GM04503 (cell line): ENCODE data around the gene AGBL5.

Source experiments
- DNase-seq: peaks from one replicate; pipeline ENCODE4 v3.0.0-alpha.2; 2012; ENCODE audit warnings: low read depth

AGBL5 gene

DNA sequence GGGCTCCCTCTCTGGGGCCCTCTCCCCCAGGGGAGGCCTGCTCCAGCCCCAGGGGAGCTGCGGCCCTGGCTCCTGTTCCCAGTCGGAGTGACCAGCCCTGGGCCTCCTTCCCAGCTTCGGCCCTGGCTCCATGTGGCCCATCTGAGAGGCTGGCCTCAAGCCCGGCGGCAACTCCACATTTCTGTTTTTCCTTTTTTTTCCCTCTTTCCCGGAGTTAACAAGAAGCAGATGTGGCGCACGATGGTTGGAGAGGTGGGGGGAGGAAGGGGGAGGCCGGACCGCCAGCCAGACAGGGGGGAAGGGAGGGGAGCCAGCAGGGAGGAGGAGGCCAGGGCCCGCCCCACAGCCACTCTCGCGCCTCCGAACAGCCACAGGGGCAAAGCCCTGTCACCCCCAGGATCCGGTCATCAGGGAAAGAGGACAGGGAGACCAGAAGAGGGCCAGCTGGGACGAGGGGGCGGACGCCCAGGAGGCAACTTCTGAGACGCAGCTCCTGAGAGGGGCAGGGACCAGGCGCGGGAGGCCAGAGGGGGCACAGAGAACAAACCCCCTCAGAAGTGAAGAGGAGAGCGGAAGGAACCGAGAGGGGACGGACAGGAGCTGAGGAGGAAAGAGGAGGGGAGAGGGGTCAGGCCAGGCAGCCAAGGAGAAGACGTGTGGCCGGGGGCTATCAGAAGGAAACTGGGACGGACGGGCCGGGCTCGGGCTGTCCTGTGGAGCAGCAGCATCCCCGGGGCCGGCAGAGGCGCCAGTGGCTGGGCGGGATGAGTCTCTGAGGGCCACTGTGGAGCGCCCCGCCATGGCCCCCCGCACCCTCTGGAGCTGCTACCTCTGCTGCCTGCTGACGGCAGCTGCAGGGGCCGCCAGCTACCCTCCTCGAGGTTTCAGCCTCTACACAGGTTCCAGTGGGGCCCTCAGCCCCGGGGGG is 27.1 kb downstream of the AGBL5 start, which contains the start of gene EMILIN1:
Gene EMILIN1 (plus strand): TSS at position 349 of the 928 bp plus-strand sequence. CDS start 451 bp downstream, at position 800.
- peak; percentile 90 for DNase-seq

DNA sequence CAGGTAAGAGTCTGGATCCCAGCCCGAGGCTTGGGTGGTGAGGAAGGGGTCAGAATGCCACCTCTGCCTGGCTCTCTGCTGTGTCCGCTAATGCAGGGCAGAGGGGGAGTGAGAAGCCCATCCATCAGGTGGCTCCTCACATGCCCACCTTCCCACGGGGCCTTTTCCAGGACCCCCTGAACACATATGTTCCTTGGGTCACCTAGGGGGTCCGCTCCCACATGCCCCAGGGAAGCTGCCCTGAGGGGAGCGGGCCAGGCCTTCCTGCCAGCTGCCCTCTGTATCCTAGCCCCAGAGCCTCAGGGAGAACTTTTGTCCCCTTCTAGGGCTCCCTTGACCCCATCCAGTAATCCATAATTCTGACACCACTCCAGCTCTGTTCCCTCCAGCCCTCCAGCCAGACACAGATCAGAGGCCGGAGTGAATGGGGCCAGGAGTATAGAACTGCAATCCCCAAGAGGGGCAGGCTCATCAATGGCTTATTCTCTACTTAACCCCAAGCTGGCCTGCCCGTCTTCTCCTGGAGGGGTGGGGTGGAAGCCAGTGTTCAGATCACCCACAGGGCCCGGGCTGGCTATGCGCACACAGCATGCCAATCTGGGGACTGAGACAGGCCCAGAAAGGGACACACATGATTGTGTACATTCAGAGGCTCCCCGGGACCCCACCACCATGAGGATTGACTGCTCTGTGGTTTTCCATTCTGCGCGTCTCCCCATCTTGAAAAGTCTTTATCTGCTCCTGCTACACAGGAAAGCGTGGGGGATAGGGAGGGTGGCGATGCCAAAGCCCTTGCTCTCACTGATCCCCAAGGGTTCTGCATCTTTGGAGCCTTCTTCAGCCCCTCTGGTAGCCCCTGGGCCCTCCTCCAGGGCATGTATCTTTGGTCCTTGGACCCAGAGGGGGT is 28.0 kb downstream of the AGBL5 start:
- no peak for DNase-seq

GRCh38 chr2:27080140-27080469 is 28.6 kb downstream of the AGBL5 start:
- no peak for DNase-seq

DNA sequence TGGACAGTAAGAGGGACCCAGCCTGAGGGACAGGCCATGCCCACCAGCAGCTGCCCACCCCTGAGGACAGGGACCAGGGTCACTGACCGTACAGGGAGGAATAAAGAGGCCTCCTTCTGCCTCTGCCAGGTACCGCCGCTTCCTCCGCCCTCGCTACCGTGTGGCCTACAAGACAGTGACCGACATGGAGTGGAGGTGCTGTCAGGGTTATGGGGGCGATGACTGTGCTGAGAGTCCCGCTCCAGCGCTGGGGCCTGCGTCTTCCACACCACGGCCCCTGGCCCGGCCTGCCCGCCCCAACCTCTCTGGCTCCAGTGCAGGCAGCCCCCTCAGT is 29.1 kb downstream of the AGBL5 start:
- DNase-seq, result no peak

DNA sequence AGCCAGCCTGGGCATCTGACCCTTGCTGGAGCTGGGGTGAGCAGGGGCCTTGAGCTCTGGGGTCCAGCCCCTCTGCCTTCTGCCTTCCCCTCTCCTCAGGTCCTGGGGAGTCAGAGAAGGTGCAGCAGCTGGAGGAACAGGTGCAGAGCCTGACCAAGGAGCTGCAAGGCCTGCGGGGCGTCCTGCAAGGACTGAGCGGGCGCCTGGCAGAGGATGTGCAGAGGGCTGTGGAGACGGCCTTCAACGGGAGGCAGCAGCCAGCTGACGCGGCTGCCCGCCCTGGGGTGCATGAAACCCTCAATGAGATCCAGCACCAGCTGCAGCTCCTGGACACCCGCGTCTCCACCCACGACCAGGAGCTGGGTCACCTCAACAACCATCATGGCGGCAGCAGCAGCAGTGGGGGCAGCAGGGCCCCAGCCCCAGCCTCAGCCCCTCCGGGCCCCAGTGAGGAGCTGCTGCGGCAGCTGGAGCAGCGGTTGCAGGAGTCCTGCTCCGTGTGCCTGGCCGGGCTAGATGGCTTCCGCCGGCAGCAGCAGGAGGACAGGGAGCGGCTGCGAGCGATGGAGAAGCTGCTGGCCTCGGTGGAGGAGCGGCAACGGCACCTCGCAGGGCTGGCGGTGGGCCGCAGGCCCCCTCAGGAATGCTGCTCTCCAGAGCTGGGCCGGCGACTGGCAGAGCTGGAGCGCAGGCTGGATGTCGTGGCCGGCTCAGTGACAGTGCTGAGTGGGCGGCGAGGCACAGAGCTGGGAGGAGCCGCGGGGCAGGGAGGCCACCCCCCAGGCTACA is 30.7 kb downstream of the AGBL5 start:
- DNase-seq, result no peak

- no peak for DNase-seq
Measured at GRCh38 chr2:27082773-27083409, 31.4 kb downstream of the AGBL5 start.

- DNase-seq, result no peak
Measured at GRCh38 chr2:27083410-27084296, 32.2 kb downstream of the AGBL5 start.

GRCh38 chr2:27084297-27085061 is 33.0 kb downstream of the AGBL5 start:
- no peak for DNase-seq

- no peak for DNase-seq
Measured at GRCh38 chr2:27085062-27085672, 33.7 kb downstream of the AGBL5 start.

DNA sequence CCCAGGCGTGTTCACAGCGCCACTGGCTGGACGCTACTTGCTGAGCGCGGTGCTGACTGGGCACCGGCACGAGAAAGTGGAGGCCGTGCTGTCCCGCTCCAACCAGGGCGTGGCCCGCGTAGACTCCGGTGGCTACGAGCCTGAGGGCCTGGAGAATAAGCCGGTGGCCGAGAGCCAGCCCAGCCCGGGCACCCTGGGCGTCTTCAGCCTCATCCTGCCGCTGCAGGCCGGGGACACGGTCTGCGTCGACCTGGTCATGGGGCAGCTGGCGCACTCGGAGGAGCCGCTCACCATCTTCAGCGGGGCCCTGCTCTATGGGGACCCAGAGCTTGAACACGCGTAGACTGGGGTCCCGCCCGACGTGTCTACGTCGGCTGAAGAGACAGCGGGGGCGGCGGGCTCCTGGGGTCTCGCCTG is 34.2 kb downstream of the AGBL5 start:
- no peak for DNase-seq

DNA sequence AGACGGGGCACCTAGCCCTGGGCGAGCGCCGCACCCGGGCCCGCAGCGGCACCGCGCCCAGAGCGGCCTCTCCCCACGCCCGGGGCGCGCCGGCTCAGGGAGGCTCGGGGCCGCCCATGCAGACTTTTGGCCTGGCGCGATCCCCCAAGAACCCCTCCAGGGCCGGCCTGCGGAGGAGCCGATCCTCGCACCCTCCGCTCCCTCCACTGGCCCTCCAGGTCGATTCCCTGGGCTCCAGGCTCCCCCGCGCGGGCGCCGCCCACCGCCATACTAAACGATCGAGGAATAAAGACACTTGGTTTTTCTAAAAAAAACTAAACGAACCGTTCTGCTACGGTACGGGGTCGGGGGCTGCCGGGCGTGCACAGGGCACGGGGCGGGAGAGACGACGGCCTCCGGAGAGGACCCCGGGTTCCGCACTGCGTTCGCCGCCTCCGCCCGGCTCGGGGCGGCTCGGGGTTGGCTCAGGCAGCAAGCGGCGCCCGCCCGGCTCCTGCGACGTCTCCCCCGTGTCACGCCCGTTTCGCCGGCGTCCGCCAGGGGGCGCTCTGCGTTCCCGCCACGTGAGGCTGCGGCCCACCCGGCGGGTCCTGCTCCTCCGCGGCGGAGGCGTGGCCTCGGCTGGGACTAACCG is 34.7 kb downstream of the AGBL5 start:
- no peak for DNase-seq

DNA sequence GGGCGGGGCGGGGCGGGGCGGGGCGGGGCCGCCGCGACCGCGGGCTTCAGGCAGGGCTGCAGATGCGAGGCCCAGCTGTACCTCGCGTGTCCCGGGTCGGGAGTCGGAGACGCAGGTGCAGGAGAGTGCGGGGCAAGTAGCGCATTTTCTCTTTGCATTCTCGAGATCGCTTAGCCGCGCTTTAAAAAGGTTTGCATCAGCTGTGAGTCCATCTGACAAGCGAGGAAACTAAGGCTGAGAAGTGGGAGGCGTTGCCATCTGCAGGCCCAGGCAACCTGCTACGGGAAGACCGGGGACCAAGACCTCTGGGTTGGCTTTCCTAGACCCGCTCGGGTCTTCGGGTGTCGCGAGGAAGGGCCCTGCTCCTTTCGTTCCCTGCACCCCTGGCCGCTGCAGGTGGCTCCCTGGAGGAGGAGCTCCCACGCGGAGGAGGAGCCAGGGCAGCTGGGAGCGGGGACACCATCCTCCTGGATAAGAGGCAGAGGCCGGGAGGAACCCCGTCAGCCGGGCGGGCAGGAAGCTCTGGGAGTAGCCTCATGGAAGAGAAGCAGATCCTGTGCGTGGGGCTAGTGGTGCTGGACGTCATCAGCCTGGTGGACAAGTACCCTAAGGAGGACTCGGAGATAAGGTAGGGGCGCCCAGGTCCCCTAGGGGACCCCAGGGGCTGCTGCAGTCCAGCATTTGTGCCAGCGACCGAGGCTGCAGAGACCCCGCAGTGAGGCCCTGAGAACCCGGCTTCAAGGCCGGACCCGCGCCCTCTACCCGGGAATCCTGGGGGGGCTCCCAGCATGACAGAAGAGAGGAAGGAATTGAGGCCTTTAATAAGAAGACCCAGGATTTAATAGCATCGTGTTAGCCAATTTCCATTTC is 35.5 kb downstream of the AGBL5 start, which contains the start of gene KHK:
Gene KHK (plus strand): TSS at position 49 of the 870 bp plus-strand sequence. CDS start 488 bp downstream, at position 537.
- no peak for DNase-seq

- no peak for DNase-seq
Measured at GRCh38 chr2:27087823-27088410, 36.4 kb downstream of the AGBL5 start.

DNA sequence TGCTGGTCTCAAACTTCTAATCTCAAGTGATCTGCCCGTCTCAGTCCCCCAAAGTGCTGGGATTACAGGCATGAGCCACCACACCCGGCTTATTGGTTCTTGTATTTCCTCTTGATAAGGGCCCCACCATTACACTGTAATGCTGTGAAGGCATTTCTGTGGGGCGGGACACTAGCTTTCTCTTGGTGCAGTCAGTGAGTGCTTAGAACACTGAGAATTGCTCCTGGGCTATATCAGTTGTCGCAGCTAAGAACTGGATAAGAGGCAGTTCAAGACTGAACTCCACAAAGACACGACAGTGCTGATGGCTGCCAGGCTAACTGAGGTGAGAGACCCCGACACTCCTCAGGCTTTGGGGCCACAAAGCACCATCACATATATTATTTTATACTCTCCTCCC is 37.2 kb downstream of the AGBL5 start:
- no peak for DNase-seq

GRCh38 chr2:27089111-27089954 is 37.9 kb downstream of the AGBL5 start:
- DNase-seq, result no peak
